ENCODE measurements around the gene MACF1.

DNA sequence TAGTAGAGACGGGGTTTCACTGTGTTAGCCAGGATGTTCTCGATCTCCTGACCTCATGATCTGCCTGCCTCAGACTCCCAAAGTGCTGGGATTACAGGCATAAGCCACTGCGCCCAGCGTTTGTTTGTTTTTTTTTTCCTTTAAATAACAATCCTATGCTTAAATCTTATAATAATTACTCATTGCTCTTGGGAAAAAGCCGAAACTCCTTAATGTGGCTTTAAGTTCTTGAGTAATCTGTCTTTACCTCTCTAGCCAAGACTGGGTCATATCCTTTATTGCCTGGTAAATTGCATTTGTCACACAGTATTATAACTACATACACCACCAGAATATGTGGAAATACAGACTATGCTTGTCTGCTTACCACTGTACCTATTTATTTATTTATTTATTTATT is 97.1 kb downstream of the MACF1 start:
- TF ChIP-seq, protein P1, sequence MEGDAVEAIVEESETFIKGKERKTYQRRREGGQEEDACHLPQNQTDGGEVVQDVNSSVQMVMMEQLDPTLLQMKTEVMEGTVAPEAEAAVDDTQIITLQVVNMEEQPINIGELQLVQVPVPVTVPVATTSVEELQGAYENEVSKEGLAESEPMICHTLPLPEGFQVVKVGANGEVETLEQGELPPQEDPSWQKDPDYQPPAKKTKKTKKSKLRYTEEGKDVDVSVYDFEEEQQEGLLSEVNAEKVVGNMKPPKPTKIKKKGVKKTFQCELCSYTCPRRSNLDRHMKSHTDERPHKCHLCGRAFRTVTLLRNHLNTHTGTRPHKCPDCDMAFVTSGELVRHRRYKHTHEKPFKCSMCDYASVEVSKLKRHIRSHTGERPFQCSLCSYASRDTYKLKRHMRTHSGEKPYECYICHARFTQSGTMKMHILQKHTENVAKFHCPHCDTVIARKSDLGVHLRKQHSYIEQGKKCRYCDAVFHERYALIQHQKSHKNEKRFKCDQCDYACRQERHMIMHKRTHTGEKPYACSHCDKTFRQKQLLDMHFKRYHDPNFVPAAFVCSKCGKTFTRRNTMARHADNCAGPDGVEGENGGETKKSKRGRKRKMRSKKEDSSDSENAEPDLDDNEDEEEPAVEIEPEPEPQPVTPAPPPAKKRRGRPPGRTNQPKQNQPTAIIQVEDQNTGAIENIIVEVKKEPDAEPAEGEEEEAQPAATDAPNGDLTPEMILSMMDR (conservative IDR thresholded peaks at IDR 0.05): no peak
- no peak for TF ChIP-seq EZH2 (IDR thresholded peaks at IDR 0.05; ENCODE audit: low read depth)

All from PC-9 (cell line).